MM.1S (cell line): ENCODE results near the gene TUBGCP3.

Experiments used
- DNase-seq: peaks from one replicate; pipeline ENCODE4 v3.0.0-alpha.2; 2015
- H2AFZ ChIP-seq: fragments of 300-600 bp; sonication (generic); 2 replicates; pipeline ENCODE4 v1.6.0; 2016; ENCODE audit warnings: antibody characterized with exemption, low read length
- H3F3A ChIP-seq: fragments of 300-600 bp; sonication (generic); 2 replicates; pipeline ENCODE4 v1.6.1; 2016; ENCODE audit warnings: mild to moderate bottlenecking, antibody characterized with exemption, low read length, moderate library complexity, mixed read lengths; ENCODE audit not compliant: insufficient read depth
- H3K27ac ChIP-seq: fragments of 300-600 bp; sonication (generic); 2 replicates; pipeline ENCODE4 v1.5.1; 2016; ENCODE audit warnings: mild to moderate bottlenecking, low read length
- H3K27me3 ChIP-seq: fragments of 300-600 bp; sonication (generic); replicated peaks from 2 replicates; pipeline ENCODE4 v1.6.0; 2016; ENCODE audit warnings: low read length; ENCODE audit not compliant: insufficient read depth
- H3K36me3 ChIP-seq: fragments of 300-600 bp; sonication (generic); replicated peaks from 2 replicates; pipeline ENCODE4 v1.6.1; 2016; ENCODE audit warnings: mild to moderate bottlenecking, low read length, mixed read lengths; ENCODE audit not compliant: insufficient read depth
- H3K4me1 ChIP-seq: fragments of 300-600 bp; sonication (generic); 2 replicates; pipeline ENCODE4 v1.6.1; 2016; ENCODE audit warnings: low read length, mixed read lengths
- H3K4me2 ChIP-seq: fragments of 300-600 bp; sonication (generic); 2 replicates; pipeline ENCODE4 v1.6.0; 2016; ENCODE audit warnings: low read depth, low read length
- H3K4me3 ChIP-seq: fragments of 300-600 bp; sonication (generic); 2 replicates; pipeline ENCODE4 v1.5.1; 2016; ENCODE audit warnings: low read length, mixed read lengths
- H3K79me2 ChIP-seq: fragments of 300-600 bp; sonication (generic); 2 replicates; pipeline ENCODE4 v1.6.1; 2016; ENCODE audit warnings: mixed run types, low read length, mixed read lengths
- H3K9ac ChIP-seq: fragments of 300-600 bp; sonication (generic); 2 replicates; pipeline ENCODE4 v1.6.1; 2016; ENCODE audit warnings: low read length, mixed read lengths
- H3K9me2 ChIP-seq: fragments of 300-600 bp; sonication (generic); replicated peaks from 2 replicates; pipeline ENCODE4 v1.6.1; 2016; ENCODE audit warnings: mild to moderate bottlenecking, low read length, mixed read lengths; ENCODE audit not compliant: insufficient read depth
- H3K9me3 ChIP-seq: fragments of 300-600 bp; sonication (generic); replicated peaks from 2 replicates; pipeline ENCODE4 v1.6.1; 2016; ENCODE audit warnings: mild to moderate bottlenecking, low read length, mixed read lengths; ENCODE audit not compliant: insufficient read depth
- H4K20me1 ChIP-seq: fragments of 300-600 bp; sonication (generic); 2 replicates; pipeline ENCODE4 v1.6.1; 2016; ENCODE audit warnings: mild to moderate bottlenecking, low read length, moderate library complexity, mixed read lengths; ENCODE audit not compliant: insufficient read depth
- CTCF ChIP-seq: fragments of 300-600 bp; sonication (generic); IDR thresholded peaks from 2 replicates; pipeline ENCODE4 v1.5.1; 2016; ENCODE audit warnings: antibody characterized with exemption, low read length, mixed read lengths
- EZH2 ChIP-seq: fragments of 300-600 bp; sonication (generic); optimal IDR thresholded peaks from 2 replicates; pipeline ENCODE3; 2017; ENCODE audit warnings: low read depth, mild to moderate bottlenecking, antibody characterized with exemption, low read length, mixed read lengths
- EZH2phosphoT487 ChIP-seq: fragments of 300-600 bp; sonication (generic); IDR thresholded peaks from 2 replicates; pipeline ENCODE4 v1.6.1; 2018; ENCODE audit warnings: antibody characterized with exemption, low read length

The TUBGCP3 gene

DNA sequence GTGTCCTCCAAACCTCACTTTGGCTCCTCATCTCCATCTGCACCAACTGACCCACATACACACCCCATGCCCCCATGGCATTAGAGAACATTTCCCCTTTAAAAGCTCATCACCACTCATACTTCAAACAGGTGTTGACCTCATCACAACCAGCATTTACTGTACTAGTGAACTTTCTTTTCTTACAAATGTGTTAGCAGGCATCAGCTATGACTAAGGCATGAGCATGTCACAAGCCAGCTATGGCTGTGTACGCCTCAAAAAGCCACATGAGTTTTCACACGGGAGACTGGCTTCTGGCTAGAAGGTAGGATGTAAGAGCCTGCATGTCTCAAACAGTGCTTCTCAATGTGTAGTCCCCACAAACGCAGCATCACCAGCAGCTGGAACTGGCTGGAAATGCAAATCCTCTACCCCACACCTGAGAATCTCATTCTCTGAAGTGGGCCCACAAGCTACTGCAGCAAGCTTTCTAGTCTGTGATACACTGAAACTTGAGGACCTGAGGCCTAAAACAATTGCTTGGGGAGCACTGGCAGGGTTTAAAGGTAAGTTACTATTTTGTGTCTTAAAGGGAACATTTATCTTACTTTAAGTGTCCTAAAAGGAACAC is 66.8 kb downstream of the TUBGCP3 start:
- Histone ChIP-seq H3K27ac (no peak overlapping the region), H3F3A (no peaks in the 10 kb centered on the region), H3K27me3 (no peaks in the 10 kb centered on the region), H3K36me3 (no peaks in the 10 kb centered on the region; the same call in 1 of the 2 replicates), H3K9me3 (no peaks in the 10 kb centered on the region), H4K20me1 (no peaks in the 10 kb centered on the region), H3K9me2 (no peaks in the 10 kb centered on the region), H3K9ac (no peak overlapping the region), H3K4me1 (no peaks in the 10 kb centered on the region), H3K4me2 (no peak overlapping the region), H2AFZ (no peak overlapping the region), H3K79me2 (no peaks in the 10 kb centered on the region), H3K4me3 (no peak overlapping the region)
- TF ChIP-seq EZH2phosphoT487 (no peak), EZH2 (no peak), CTCF (no peak)
- DNase-seq, result no peak

DNA sequence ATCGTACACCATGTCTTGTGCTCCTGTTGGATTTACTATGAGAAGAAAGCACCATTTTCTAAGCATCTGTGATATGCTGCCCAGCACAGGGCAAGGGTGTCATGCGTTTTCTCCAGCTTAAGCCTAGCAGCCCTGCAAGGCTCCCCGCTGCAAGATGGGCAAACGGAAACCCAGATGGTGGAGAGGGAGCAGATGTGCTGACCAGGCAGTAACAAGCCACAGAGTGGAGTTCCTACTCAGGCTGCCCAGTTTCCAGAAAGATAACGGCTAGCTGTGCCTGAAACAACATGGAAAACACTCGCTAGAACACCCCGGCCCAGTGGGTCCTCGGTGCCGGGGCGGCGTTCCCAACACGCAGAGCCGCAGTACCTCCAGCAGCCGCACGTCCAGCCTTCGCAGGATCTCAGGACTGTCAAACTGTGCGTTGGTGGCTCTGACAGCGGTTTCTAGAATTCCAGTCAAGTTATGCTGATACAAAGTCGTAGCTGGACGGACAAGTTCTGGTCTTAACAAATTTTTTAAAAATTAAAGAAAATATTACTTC is 68.4 kb downstream of the TUBGCP3 start:
- no peaks in the 10 kb centered on the region; the same call in 1 of the 2 replicates for H3K36me3 ChIP-seq
- H3K27ac ChIP-seq, result no peak overlapping the region
- H3K9me3 ChIP-seq, result no peaks in the 10 kb centered on the region
- H3K4me1 ChIP-seq, result no peaks in the 10 kb centered on the region
- no peak overlapping the region for H3K9ac ChIP-seq
- no peak overlapping the region for H3K4me3 ChIP-seq
- no peaks in the 10 kb centered on the region for H3K9me2 ChIP-seq
- H3F3A ChIP-seq, result no peaks in the 10 kb centered on the region
- TF ChIP-seq EZH2 (no peak), CTCF (no peak), EZH2phosphoT487 (no peak)
- no peaks in the 10 kb centered on the region for H4K20me1 ChIP-seq
- no peaks in the 10 kb centered on the region for H3K27me3 ChIP-seq
- H3K79me2 ChIP-seq, result no peaks in the 10 kb centered on the region
- DNase-seq, result no peak
- no peak overlapping the region for H2AFZ ChIP-seq
- no peak overlapping the region for H3K4me2 ChIP-seq

DNA sequence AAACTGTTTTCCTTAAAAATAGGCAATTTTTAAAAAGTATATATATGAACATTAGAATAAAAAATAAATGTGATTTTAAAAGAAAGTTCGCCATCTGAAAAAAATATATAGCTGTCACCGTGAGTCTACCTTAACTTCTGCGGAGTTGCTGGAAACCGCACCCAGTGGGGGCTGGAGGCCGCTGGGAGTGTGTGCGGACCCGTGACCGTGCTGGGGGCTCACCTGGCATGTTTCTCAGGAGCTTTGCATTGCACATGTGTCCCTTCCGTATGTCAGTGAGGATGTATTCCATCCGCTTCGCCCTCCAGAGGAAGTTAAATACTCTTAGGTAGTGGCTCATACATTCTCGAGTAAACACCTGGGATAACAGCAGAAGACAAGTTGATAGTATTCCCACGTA is 71.7 kb downstream of the TUBGCP3 start:
- DNase-seq, result no peak
- H3K27ac ChIP-seq, result no peak overlapping the region
- H3K4me3 ChIP-seq, result no peak overlapping the region
- no peaks in the 10 kb centered on the region for H3K9me3 ChIP-seq
- H3K79me2 ChIP-seq, result no peaks in the 10 kb centered on the region
- H3F3A ChIP-seq, result no peaks in the 10 kb centered on the region
- no peaks in the 10 kb centered on the region; the same call in 1 of the 2 replicates for H3K36me3 ChIP-seq
- H3K4me1 ChIP-seq, result no peaks in the 10 kb centered on the region
- H2AFZ ChIP-seq, result no peak overlapping the region
- H4K20me1 ChIP-seq, result no peaks in the 10 kb centered on the region
- H3K4me2 ChIP-seq, result no peak overlapping the region
- TF ChIP-seq CTCF (no peak), EZH2phosphoT487 (no peak), EZH2 (no peak)
- no peak overlapping the region for H3K9ac ChIP-seq
- no peaks in the 10 kb centered on the region for H3K9me2 ChIP-seq
- H3K27me3 ChIP-seq, result no peaks in the 10 kb centered on the region
